ENCODE measurements around the gene NCAM2. TPM values are rescaled to one million over a fixed set of nuclear protein-coding genes. Genes with fewer than 3 reads are reported as not detected.

Gene NCAM2
- total and polyA plus RNA-seq, 2 experiments from 2014 or later: 0.36 to 0.83 TPM

GRCh38 chr21:21151231-21151630, 153.0 kb downstream of the NCAM2 start:
- Histone ChIP-seq H3K9me2 (ENCODE audit: insufficient read depth) (no peaks in the 10 kb centered on the region), H3K27ac (ENCODE audit: low read depth) (no peak overlapping the region), H4K20me1 (replicated peaks; ENCODE audit: insufficient read depth) (no peaks in the 10 kb centered on the region), H3K79me2 (replicated peaks; ENCODE audit: insufficient read depth) (no peaks in the 10 kb centered on the region), H3K36me3 (ENCODE audit: insufficient read depth) (no peaks in the 10 kb centered on the region), H3K4me2 (no peak overlapping the region), H3K27me3 (ENCODE audit: insufficient read depth) (no peaks in the 10 kb centered on the region), H3K4me3 (no peak overlapping the region), H3F3A (replicated peaks; ENCODE audit: low read depth) (no peaks in the 10 kb centered on the region), H3K4me1 (ENCODE audit: insufficient read depth) (peaks cover 5% of the 10 kb centered on the region; the same call in 1 of the 2 replicates), H2AFZ (no peak overlapping the region)
- Mint-ChIP-seq H3K36me3 (ENCODE audit: low read depth) (no peaks in the 10 kb centered on the region), H3K4me1 (peaks cover 4% of the 10 kb centered on the region; the same call in 2 of the 3 replicates), H3K27me3 (ENCODE audit: insufficient read depth, low read depth, poor library complexity) (no peaks in the 10 kb centered on the region), H3K9me3 (no peaks in the 10 kb centered on the region), H3K27ac (no peak overlapping the region), H3K4me3 (no peak overlapping the region)
- ATAC-seq (no peak), DNase-seq (ENCODE audit: low spot score) (no peak)
- no peak for TF ChIP-seq CREB1 (CRISPR knock-in tag; IDR thresholded peaks at IDR 0.05; ENCODE audit: low read depth)
- no peak for TF ChIP-seq ETS1 (IDR thresholded peaks at IDR 0.05)
- TF ChIP-seq ZNF462 (CRISPR knock-in tag; IDR thresholded peaks at IDR 0.05): no peak
- no peak for TF ChIP-seq CTCF (conservative IDR thresholded peaks at IDR 0.05; ENCODE audit: low read depth in 2 of 2)
- no peak for TF ChIP-seq POLR2AphosphoS5 (IDR thresholded peaks at IDR 0.05; ENCODE audit: low read depth)
- TF ChIP-seq ZNF331 (CRISPR knock-in tag; IDR thresholded peaks at IDR 0.05; ENCODE audit: low read depth): no peak
- TF ChIP-seq STAT1 (IDR thresholded peaks at IDR 0.05; ENCODE audit: unreplicated experiment): no peak
- TF ChIP-seq EZH2phosphoT487 (IDR thresholded peaks at IDR 0.05; ENCODE audit: unreplicated experiment): no peak
- TF ChIP-seq REST (IDR thresholded peaks at IDR 0.05; ENCODE audit: unreplicated experiment): no peak
- no peak for TF ChIP-seq JUNB (IDR thresholded peaks at IDR 0.05; ENCODE audit: unreplicated experiment)
- TF ChIP-seq ZNF114 (CRISPR knock-in tag; IDR thresholded peaks at IDR 0.05): no peak

Data from GM23338 (cell line).